ENCODE results near the gene PYGO2. TPM values are rescaled to one million over a fixed set of nuclear protein-coding genes. Genes with fewer than 3 reads are reported as not detected.

Gene PYGO2
- total and polyA plus RNA-seq, 2 of the 8 experiments (the other 6 are each of a cell fraction or from before 2014, with no cell fraction given): 31.0 to 31.6 TPM

- ChIA-PET POLR2A (ENCODE audit: partially characterized antibody) (interaction anchor here (0.7 to 18.6 kb wide), 4 partner anchors 10 to 803 kb away, joined by 3 to 662 read pairs (median 8); partner anchors contain the start of genes CKS1B, FLAD1, LENEP and PMVK), CTCF (ENCODE audit: partially characterized antibody) (interaction anchor here (0.7 to 9.8 kb wide), 4 partner anchors 31 to 50 kb away, joined by 3 to 132 read pairs (median 4); partner anchors contain the start of gene LENEP)
- no peaks in the 10 kb centered on the region; a peak in 2 of 7 replicates for H3K27me3 ChIP-seq (replicated peaks in 1 of 4; ENCODE audit: control insufficient read depth in 3 of 4, extremely low read depth in 1 of 4, insufficient read depth in 3 of 4, low read length in 3 of 4)
- H2BK5ac ChIP-seq (ENCODE audit: low read depth, low read length): no peak overlapping the region
- no peak overlapping the region for H2BK120ac ChIP-seq (replicated peaks; ENCODE audit: low read depth, low read length)
- no peak overlapping the region for H3K27ac ChIP-seq (ENCODE audit: low read depth, low read length)
- no peak overlapping the region for H2AFZ ChIP-seq (ENCODE audit: low read length)
- H3K36me3 ChIP-seq (ENCODE audit: control insufficient read depth in 2 of 4, insufficient read depth in 4 of 4, low read length in 3 of 4): peaks cover 2 to 4% (median 3%) of the 10 kb centered on the region in 4 experiments; a peak in 4 of 8 replicates
- peaks cover 1 to 12% of the 10 kb centered on the region in 2 experiments for H4K20me1 ChIP-seq (replicated peaks in 1 of 2; ENCODE audit: control insufficient read depth in 1 of 2, insufficient read depth in 2 of 2, low read length in 2 of 2)
- TF ChIP-seq RNF2 (IDR thresholded peaks at IDR 0.05; ENCODE audit: borderline replicate concordance, low read depth, low read length, missing control alignments, poor library complexity, severe bottlenecking) (no peak), NANOG (IDR thresholded peaks at IDR 0.05; ENCODE audit: insufficient read depth, low read depth, low read length, poor library complexity, severe bottlenecking) (no peak), BRCA1 (IDR thresholded peaks at IDR 0.05; ENCODE audit: low read depth, low read length) (no peak), BCL11A (IDR thresholded peaks at IDR 0.05; ENCODE audit: low read depth in 2 of 2, low read length in 2 of 2) (no peak), GTF2F1 (IDR thresholded peaks at IDR 0.05; ENCODE audit: borderline replicate concordance, low read depth, low read length) (no peak)
- H3K4me3 ChIP-seq (ENCODE audit: extremely low read depth in 1 of 4, insufficient read depth in 2 of 4, low read depth in 3 of 4, low read length in 4 of 4): no peak overlapping the region
- no peak overlapping the region for H3K18ac ChIP-seq (ENCODE audit: extremely low read depth, low read length)
- H3K56ac ChIP-seq (replicated peaks; ENCODE audit: insufficient read length, low read depth, low read length): no peak overlapping the region
- no peak overlapping the region for H4K5ac ChIP-seq (ENCODE audit: insufficient read length, low read depth, low read length)
- no peak overlapping the region for H4K8ac ChIP-seq (ENCODE audit: extremely low read depth, insufficient read depth, low read length)
- no peak overlapping the region for H2BK15ac ChIP-seq (ENCODE audit: low read length)
- peaks cover 0 to 28% (median 8%) of the 10 kb centered on the region in 4 experiments; a peak in 6 of 7 replicates for H3K4me1 ChIP-seq (replicated peaks in 1 of 4; ENCODE audit: control insufficient read depth in 3 of 4, insufficient read depth in 4 of 4, low read length in 3 of 4)
- H3K23me2 ChIP-seq (ENCODE audit: low read depth, low read length): peaks cover 5% of the 10 kb centered on the region
- H4K91ac ChIP-seq (replicated peaks; ENCODE audit: insufficient read length, low read length): no peak overlapping the region
- H3K79me1 ChIP-seq (ENCODE audit: low read depth, low read length): 0 out of 2 replicates have a peak, but pooled peaks cover 6% of the 10 kb centered on the region
- DNase-seq (ENCODE audit: low read depth in 1 of 2, low spot score in 2 of 2) (no peak), FAIRE-seq (no peak)
- H3K14ac ChIP-seq (ENCODE audit: insufficient read length): no peak overlapping the region
- no peak overlapping the region for H3K23ac ChIP-seq (ENCODE audit: insufficient read length)
- H2BK20ac ChIP-seq (ENCODE audit: low read length): no peak overlapping the region
- H3K9ac ChIP-seq (replicated peaks in 1 of 4; ENCODE audit: extremely low read depth in 1 of 4, low read depth in 3 of 4, low read length in 3 of 4): no peak overlapping the region
- no peak overlapping the region for H2BK12ac ChIP-seq (ENCODE audit: low read depth, low read length)
- H3K4ac ChIP-seq (replicated peaks; ENCODE audit: insufficient read length, low read depth, low read length): no peak overlapping the region
- H3K4me2 ChIP-seq (ENCODE audit: insufficient read depth in 1 of 2, low read depth in 2 of 2, low read length in 2 of 2): no peak overlapping the region
- no peak overlapping the region for H2AK5ac ChIP-seq (ENCODE audit: low read depth, low read length)
- peaks cover 0 to 3% of the 10 kb centered on the region in 2 experiments; a peak in 2 of 4 replicates for H3K79me2 ChIP-seq (ENCODE audit: control insufficient read depth in 1 of 2, insufficient read depth in 2 of 2, low read length in 2 of 2)
- H3K9me3 ChIP-seq (ENCODE audit: insufficient read depth in 2 of 2, low read depth in 1 of 2, low read length in 1 of 2): no peaks in the 10 kb centered on the region
- 100% methylated on average over 2 of the region's 2 CpGs; no CpG with 5 or more reads in 1 of the 2 experiments for WGBS, 2 experiments (ENCODE audit: extremely low coverage in 1 of 2, insufficient coverage in 1 of 2, insufficient read length in 1 of 2, insufficient replicate concordance in 2 of 2, low coverage in 1 of 2, low lambda C conversion rate in 2 of 2, missing lambda C conversion rate in 1 of 2)
These were observed 8.0 kb downstream of the PYGO2 start for GRCh38 chr1:154953611-154954038.

Data from H1 (cell line).